GM21381 (cell line): ENCODE results near the gene C2.

Source experiments
- ATAC-seq: cut with Tn5 transposase; IDR thresholded peaks from one replicate; pipeline ENCODE4 v1.9.1; 2021; ENCODE audit warnings: mild to moderate bottlenecking, moderate library complexity; ENCODE audit not compliant: unreplicated experiment

The C2 gene

DNA sequence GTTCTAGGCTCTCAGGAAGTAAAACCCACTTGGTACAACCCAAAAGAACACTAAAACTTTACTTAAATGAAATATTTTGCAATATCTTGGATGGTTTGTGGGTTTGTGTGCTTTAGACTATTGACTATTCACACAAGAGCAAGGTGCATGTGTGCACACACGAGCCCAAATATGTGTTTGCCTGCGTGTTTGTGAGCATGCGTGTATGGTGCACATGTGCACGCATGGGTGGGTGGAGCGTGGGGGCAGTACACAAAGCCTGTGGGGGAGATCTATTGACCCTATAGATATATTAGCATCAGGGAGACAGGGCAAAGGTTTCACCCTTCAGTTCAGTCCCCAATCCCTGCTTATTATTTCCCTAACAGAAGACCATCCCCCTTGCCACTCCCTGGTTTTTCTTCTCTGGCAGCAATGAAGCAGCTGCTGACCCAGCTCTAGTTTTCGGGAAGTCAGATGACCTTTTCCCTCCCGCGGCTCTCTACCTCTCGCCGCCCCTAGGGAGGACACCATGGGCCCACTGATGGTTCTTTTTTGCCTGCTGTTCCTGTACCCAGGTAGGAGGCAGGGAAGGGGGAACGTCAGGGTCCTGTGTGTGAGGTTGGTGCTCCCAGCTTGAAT, at the start of gene C2:
Gene C2, plus strand, starts transcription at position 476 of the 621 bp plus-strand sequence. Its CDS starts 36 bp downstream, at position 512.
- ATAC-seq, result no peak

DNA sequence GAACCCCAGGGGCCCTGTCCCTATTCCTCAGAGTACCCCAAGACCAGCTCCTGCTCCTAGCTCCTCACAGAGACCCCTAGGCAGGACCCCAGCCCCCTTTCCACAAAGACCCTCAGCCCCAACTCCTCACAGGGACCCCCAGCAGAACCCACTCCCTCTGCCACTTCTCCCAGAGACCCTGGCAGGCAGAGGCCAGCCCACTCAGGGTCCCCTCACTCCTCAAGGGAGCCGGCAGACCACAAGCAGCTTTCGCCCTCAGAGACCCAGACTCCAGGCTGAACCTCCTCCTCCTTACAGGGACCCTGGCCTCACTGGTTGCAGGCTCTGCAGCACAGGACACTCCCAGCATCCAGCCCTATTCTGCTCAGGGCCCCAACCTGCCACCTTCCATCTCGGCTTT, 49.3 kb upstream of the C2 start:
- ATAC-seq, result no peak

DNA sequence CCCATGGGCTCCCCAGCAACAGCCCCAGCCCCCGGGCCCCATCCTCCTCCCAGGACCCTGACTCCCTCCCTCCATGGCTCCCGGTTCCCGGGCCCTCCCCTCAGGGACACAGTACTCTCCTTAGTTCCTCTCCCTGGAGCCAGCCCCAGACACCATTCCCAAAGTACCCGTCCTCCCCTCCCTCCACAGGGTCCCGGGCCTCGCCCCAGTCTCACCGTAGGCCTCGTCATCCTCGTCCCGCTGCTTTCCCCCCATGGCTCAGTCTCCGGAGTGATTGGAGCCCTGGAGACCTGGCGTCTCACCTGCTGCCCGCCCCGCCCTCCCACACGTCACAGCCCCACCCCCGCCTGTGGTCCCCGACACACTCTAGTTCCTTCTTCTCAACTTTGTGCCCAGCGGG, 48.8 kb upstream of the C2 start, which contains the start of gene SLC44A4:
Gene SLC44A4, minus strand, starts transcription at position 272 of the 400 bp plus-strand sequence. Its CDS starts 17 bp downstream, at position 255.
- ATAC-seq, result no peak

DNA sequence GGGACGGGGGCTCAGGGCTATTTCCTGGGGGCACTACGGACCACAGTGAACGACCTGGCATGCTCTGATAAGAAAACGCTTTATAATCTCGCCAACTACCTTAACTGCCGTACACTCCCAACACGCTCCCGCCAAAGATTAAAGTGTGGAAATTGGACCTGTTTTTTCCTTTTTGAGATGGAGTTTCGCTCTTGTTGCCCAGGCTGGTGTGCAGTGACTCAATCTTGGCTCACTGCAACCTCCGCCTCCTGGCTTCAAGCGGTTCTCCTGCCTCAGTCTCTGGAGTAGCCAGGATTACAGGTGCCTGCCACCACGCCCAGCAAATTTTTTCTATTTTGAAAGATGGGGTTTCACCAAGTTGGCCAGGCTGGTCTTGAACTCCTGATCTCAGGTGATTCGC, 48.4 kb upstream of the C2 start:
- ATAC-seq, result no peak

DNA sequence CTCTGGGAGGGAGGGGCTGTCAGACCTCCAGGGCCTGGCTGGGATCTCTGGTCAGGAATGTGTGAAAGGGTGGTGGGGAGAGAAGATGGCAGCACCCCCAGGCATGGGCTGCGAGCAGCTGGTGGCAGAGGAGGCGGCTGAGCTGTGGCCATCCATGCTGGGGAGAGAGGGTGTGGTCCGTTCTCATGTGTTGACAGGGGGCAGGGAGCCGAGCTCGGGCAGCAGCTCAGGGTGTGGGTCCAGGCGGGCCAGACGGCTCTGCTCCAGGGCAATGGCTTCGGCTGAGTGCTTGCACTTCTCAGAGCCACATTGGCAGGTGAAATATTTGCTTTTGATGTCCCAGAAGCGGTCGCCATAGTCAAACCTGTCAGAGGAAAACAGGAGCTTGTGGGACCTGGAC, 47.6 kb upstream of the C2 start:
- ATAC-seq, result no peak

DNA sequence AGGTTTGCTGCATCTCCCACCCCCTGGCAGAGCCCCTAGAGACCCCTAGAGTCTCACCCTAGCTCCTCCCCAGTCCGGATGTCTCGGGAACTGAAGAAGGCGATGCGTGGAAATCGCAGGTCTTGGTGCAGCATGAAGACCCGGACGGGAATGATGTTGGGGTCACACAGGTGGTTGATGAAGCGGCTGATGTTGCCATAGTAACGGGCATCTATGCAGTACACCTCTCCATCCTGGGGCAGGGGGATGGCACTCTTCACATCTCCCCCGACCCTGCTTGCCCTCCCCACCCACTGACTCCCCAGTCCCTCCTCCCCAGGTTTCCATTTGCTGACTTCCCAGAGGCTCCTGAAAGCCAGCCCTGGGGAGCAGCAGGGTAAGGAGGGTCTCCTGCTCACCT, 46.9 kb upstream of the C2 start:
- no peak for ATAC-seq

DNA sequence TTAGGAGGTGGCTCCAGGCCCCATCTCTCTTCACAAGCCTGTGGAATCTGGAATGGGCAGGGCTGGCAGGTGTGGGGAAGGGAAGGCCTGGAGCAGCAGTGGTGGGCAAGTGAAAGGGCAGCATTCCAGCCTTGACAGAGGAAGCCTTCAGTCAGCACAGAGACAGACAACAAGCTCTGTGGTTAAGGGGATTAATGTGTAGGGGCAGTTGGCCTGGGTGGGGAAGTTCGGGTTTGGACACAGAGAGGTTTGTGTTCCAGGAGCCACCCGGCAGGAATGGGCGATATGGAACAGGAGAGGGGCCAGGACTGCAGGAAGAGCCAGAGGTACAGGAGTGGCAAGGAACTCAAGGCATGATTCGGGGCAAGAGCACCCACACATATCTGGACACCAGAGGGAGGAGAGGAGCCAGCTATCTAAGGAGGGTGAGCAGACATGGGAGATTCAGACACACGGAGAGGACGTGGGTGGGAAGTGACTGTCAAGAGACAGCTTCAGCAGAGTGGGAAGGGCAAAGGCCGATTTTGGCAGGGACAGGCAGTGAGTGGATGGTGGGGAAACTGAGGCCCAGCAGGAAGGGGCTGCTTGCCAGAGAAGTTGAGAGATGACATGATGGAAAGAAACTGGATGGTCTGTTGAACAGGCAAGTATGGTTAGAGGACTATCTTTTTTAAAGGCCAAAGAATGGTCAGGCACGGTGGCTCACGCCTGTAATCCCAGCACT, 46.2 kb upstream of the C2 start:
- ATAC-seq, result no peak

DNA sequence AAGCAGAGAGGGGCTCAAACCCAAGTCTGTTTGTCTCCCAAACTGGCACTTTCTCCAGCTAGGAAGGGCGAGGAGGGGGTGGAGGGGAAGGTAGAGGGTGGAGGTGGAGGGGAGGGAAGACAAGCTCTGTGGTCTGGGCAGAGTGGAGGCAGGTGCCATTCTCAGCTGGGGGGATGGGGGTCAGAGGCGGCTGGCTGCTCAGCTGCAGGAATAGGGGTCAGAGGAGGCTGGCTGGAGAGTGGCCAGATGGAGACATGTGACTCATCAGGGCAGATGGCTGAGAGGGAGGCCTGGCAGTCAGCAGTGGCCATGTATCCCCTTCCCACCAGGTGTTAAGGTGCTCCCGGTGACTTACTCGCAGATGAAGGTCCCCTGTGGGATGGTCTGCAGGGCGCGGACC, 45.2 kb upstream of the C2 start:
- no peak for ATAC-seq

DNA sequence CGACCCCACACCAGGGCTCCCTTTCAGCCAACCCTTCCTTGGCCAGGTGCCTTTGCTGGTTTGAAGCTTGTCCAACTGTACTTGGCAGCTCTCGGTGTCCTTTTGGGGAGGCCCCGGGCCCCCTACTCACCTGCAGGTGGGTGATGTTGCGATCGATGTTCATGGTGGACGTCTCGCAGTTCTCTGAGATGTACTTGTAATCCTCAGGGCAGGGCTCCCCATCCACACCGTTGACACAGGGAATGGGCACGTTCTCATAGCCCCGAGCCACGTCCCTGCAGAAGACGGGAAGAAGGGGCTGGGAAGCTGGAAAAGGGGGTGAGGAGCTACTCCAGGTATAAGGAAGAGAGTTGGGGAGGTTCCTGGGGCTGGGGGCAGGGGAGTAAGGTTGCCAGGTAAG, 43.8 kb upstream of the C2 start:
- no peak for ATAC-seq

DNA sequence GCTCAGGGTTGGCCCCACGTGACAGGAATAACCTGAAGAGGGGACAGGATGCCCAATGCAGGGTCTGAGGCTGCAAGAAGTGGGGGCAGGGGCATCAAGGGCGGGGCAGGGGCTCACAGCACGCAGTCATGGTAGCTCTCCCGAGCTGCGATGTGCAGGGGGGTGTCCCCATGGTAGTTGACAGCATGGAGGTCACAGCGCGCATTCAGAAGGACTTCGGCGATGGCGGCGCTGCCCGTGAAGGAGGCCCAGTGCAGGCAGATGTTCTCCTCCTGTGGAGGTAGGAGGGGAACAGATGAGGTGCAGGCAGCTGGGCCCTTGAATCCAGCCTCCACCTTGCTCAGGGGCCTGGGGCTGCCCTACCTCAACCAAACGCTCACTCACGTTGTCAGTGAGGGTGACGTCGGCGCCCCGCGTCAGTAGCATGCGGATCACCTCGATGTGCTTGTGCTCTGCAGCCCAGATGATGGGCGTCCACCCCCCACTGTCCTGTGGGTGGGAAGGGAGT, 42.9 kb upstream of the C2 start:
- ATAC-seq, result no peak

DNA sequence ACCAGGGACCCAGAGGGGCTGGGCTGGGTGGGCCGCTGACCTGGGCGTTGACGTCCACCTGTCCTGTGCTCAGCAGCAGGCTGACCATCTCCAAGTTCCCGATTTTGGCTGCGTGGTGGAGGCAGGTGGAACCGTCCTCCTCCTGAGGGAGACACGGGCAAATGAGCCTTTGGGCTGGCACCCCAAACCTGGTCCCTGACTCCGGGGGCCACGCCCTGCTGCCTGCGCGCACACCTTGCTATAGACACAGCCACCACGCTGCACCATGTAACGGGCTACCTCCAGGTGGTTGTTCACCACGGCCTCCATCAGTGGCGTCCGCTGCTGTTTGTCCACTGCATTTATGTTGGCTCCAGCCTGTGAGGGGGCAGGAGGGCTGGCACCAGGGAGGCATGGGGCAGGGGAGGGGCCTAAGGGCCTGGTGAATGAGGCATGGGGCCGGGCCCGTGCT, 41.0 kb upstream of the C2 start:
- no peak for ATAC-seq

DNA sequence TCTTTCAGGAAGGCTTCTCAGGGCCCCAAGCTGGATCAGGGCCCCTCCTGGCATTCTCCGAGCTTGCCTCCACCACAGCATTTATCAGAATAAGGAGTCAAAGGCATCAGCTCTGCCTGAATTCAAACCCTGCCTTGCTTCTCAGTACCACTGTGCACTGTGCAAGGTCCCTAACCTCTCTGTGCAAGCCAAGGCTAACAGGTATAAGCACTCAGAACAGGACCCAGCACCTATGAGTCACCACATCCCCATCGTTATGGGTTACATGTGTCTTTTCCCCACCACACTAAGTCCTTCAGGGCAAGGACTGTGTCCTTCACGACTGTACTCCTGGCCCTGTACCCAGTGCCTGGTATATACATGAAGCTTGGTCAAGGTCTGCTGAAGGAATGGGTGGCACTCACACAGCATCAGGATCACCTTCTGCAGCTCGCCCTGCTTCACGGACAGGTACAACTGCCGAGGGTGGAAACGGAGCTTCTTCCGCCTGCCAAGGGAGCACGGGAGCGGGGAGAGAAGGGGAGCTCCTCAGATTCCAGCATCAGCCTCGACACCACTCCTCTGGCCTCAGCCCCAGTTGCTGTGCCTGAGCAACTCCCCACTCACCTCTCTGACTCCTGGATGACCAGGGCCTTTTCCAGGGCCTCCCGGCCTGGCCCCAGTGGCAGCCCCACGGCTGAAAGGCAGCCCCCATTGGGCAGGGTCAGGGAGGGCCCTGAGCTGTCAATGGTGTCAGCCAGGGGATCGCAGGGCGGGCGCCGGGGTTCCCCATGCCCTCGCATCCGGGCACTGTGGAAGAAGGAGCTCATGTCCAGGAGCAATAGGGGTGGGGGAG, 40.1 kb upstream of the C2 start:
- ATAC-seq, result no peak

DNA sequence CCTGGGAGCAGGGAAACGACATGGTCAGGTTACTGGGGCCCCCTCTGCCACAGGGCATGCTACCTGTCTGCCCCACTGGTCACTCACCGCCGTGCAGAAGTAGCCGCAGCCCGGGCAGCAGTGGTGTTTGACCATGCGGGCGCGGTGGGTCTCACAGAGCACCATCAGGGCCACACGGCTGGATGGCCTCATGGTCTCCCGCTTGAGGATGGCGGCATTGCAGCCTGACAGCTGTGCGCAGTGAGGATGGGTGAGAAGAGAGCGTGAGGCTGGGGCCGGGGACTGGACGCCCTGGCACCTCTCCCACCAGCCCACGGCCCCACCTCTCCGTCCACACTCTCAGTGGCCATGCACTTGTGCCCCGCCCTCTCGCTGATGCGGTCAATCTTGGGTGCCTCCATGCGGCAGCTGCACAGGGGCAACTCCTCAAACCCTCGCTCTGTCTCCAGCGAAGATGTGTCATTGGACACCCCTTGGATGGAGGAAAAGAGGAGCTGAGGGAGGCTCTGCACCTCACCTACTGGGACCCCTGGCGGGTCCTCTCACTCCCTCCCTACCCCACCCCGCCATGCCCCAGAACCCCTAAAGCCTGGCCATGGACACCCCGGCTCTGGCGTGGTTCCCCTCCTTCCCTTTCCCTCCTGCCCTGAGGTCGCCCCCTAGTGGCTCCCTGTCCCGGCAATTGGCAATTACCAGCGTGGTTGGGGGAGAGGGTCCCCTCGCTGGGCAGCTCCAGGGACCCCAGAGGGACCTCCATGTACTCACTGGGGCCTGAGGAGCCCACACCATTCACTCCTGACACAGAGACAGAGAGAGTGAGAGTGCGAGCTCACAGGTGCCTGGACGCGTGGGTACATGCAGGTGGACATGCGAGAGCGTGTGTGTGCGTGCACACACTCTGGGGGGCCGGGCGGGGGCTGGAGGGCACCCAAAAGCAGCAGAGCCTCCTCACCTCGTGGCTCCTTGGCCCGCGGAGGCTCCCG, 39.0 kb upstream of the C2 start:
- no peak for ATAC-seq

DNA sequence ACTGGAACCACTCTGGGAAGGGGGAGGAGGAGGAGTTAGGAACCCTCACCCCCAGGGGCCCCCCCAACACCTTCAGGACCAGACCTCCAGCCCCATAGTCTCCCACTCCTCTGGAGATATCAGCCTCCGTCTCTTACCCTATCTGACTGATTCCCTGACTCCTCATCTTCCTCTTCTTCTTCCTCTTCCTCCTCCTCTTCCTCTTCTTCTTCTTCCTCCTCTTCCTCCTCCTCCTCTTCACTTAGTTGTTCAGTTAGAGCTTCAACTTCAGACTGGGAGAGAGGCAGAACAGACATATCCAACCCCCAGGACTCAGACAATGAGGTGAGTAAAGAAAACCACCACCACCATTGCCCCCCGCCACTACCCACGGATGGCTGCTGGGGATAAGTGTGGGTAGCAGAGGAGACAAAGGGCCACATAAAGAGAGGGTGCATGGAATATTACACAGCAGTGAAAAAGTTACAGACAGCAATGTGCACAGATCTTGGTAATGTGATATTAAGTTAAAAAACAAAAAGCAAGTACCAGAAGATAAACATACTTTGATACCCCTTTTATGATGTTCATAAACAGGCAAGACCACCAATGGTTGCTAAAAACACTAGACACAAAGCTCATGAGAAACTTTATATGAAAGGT, 38.1 kb upstream of the C2 start:
- ATAC-seq, result no peak

DNA sequence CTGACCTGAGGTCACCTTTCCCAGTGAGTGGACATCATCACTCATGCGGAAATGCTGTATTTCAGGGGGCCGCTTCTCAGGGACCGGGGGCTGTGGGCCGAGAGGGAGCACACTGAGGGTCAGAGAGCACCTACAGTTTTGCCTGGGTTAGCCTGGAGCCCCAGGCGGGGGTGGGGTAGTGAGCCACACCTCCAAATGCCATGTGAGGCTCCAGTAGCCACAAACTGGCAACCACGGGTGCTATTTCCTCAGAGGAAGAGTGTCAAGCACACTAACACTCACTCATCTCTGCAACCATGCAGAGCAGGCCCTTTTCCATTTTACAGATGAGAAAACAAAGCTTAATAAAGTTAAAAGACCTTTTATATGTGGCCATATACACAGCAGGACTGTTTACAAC, 34.7 kb upstream of the C2 start:
- no peak for ATAC-seq

DNA sequence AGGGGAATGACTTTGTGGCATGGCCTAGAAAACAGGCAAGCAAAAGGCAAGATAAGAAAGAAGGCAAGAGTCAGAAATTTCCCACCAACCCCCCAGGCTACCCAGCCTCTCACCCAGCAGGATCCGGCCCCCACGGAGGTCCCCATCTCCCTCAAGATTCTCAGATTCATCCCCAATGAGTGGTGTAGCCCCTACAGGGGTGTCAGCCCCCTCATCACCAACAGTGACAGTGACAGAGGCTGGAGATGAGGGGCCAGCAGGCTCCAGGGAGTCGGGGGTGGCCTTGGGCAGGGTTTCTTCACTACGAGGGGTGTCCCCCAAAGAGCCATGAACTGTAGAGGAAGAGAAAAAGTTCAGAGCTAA, 31.0 kb upstream of the C2 start:
- ATAC-seq, result no peak

DNA sequence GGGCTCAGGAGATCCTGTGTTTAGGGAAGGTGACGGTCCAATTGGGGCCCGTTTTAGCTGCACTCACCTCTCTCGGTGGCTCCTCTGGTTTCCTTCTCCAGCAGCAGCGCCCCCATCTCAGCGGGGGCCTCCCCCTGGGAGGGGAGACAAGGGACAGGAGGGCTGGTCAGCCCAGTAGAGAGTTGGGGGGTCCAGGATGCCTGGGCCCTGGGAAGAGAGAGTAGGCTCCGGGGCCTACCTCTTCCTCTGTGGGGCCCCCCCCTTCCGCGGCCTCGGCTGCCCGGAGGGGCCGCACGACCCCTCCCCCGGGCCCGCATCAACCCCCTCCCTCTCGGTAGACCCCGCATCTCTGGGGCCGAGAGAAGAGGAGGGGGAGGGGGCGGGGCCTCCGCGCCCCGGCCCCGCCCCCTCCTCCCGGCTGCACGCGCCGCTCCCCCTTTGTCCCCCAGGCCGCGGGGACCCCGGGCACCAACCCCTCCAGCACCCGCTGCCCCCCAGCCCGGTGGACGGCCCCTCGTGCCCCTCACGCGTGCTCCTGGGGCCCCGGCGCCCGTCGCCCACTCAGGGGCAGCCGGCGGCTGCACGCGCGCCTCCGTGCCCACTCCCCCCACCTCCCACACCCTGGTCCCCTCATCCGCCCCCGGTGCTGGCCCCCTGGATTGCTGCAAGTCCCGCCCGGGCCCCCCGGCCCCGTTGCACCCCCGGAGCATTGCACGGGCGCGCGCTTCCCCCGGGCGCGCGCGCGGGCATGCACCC, 30.5 kb upstream of the C2 start:
- ATAC-seq, result no peak

DNA sequence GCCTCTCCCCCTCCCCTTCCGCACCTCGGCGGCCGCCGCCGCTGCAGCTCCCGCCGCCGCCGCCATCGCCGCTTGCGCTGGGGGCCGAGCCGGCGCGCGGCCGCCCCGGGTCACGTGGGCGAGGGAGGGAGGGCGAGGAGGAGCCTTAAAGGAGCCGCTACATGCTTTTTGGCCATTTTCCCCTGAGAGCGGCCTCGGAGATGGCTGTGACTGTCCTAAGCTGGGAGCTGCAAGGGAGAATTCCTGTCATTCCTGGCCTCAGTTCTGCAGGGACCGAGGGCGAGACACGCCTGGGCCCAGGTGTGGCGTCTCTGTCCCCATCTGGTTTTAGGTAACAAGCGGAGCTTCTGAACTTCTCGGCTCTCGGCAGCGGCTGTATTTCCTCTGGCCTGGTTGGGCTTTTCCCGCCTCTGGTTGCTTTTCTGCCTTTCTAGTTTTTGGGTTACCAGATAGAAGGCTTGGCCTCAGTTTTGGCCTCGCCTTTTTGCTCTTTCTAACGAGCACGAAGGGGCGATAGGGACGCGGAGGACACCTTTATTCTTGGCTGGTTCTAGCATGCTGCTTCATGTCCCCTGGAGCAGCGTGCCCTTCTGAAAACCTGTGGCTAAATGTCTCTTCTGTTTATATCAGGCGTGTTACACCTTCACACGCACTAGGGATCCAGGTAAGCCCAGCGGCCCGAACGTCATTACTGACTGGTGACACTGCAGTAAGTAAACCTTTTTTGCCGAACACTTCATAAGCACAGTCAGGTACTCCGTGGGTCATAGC, 29.7 kb upstream of the C2 start, which contains the start of gene EHMT2:
Gene EHMT2, minus strand, starts transcription at position 87 of the 771 bp plus-strand sequence. Its CDS starts 21 bp downstream, at position 66.
- peak; percentile 54 for ATAC-seq
